Vagina (tissue), 2 donors: ENCODE results near the gene MAST4. TPM values are rescaled to one million over a fixed set of nuclear protein-coding genes. Genes with fewer than 3 reads are reported as not detected.

Experiments used
- DNase-seq, 2 donors: peaks; one replicate each; pipeline ENCODE4 v3.0.0-alpha.2; 2017; ENCODE audit errors: extremely low spot score in 2 of 2
- H3K27ac ChIP-seq: fragments of 200-600 bp; sonication (generic); one replicate; pipeline ENCODE4 v1.5.1; 2019
- H3K27me3 ChIP-seq: fragments of 200-600 bp; sonication (generic); one replicate; pipeline ENCODE4 v1.5.1; 2019
- H3K36me3 ChIP-seq, 2 donors: fragments of 200-600 bp; sonication (generic); one replicate each; pipeline ENCODE4 v1.5.1; 2017 to 2019
- H3K4me1 ChIP-seq: fragments of 200-600 bp; sonication (generic); one replicate; pipeline ENCODE4 v1.5.1; 2019
- H3K4me3 ChIP-seq, 2 donors: fragments of 200-600 bp; sonication (generic); 1 replicate in 1 of 2; 2 replicates in 1 of 2; pipeline ENCODE4 v1.5.1; 2016 to 2019
- H3K9me3 ChIP-seq: fragments of 200-600 bp; sonication (generic); one replicate; pipeline ENCODE4 v1.5.1; 2019
- CTCF ChIP-seq, 3 experiments: fragments of 450-650 bp in 2 of 3; fragments of 200-600 bp in 1 of 3; sonication (generic) in 1 of 3; IDR thresholded peaks; one replicate each; pipeline ENCODE4 v1.5.1; 2017 to 2019; ENCODE audit warnings: antibody characterized with exemption in 3 of 3, mild to moderate bottlenecking in 2 of 3, moderate library complexity in 2 of 3
- POLR2A ChIP-seq, 2 donors: fragments of 450-650 bp; IDR thresholded peaks; one replicate each; pipeline ENCODE4 v1.6.1; 2017; ENCODE audit warnings: antibody characterized with exemption in 2 of 2, mild to moderate bottlenecking in 2 of 2, moderate library complexity in 2 of 2
- POLR2AphosphoS5 ChIP-seq, 2 donors: sonication (generic); formaldehyde crosslinking; IDR thresholded peaks; one replicate each; pipeline ENCODE4 v1.9.0; 2017; ENCODE audit warnings: antibody characterized with exemption in 2 of 2, mild to moderate bottlenecking in 2 of 2, low read depth in 1 of 2; ENCODE audit not compliant: insufficient read depth in 1 of 2
- intact Hi-C: fragments of 100-400 bp; cut with DNase I; formaldehyde crosslinking; loops from one replicate; pipeline ENCODE4 v1.15.1; 2023
- total RNA-seq: library from RNA; depleted of rRNA; stranded (reverse); fragments of >200 nt; gene quantifications from one replicate; pipeline ENCODE4 v1.2.3, GENCODE V29; 2016

MAST4 gene
- total RNA-seq, 1 donor from 2014 or later = 85.9 TPM

DNA sequence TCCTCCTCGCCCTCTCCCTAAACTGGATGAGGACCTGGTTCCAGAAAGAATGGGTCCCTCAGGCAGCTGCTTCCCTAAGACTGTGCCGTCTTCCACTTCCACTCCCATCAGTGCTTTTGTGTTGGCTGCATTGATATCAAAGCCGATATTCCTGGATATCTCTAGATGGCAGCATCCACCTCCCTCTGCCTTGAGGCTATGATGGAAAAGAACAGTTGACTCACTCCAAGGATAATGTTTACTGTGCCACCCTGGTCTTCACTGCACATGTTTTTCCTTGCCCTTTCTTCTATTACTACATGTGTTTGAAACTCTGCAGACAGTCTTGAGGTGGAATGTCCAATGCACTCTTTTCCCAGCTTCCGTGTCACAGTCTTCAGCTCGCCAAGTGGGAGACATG lies 211.6 kb downstream of the MAST4 start:
- Histone ChIP-seq H3K27me3 (no peaks in the 10 kb centered on the region), H3K4me1 (no peaks in the 10 kb centered on the region), H3K4me3 (no peak overlapping the region), H3K27ac (no peak overlapping the region), H3K9me3 (no peaks in the 10 kb centered on the region), H3K36me3 (no peaks in the 10 kb centered on the region)
- no peak for TF ChIP-seq POLR2AphosphoS5 (IDR thresholded peaks at IDR 0.05; ENCODE audit: insufficient read depth in 1 of 2, low read depth in 1 of 2)
- TF ChIP-seq POLR2A (IDR thresholded peaks at IDR 0.05) = no peak
- no peak for TF ChIP-seq CTCF (IDR thresholded peaks at IDR 0.05)
- no peak for DNase-seq
- intact Hi-C loops = no loop called here

- Histone ChIP-seq H3K27me3 (no peaks in the 10 kb centered on the region), H3K9me3 (no peaks in the 10 kb centered on the region), H3K36me3 (no peaks in the 10 kb centered on the region), H3K4me1 (no peaks in the 10 kb centered on the region), H3K27ac (no peak overlapping the region), H3K4me3 (no peak overlapping the region)
- no peak for TF ChIP-seq POLR2AphosphoS5 (IDR thresholded peaks at IDR 0.05; ENCODE audit: insufficient read depth in 1 of 2, low read depth in 1 of 2)
- no peak for TF ChIP-seq POLR2A (IDR thresholded peaks at IDR 0.05)
- TF ChIP-seq CTCF (IDR thresholded peaks at IDR 0.05) = no peak
- intact Hi-C loops = no loop called here
- no peak for DNase-seq
Observed at GRCh38 chr5:66808663-66809062, 212.5 kb downstream of the MAST4 start.

- intact Hi-C loops = loop anchor here (10.0 kb wide), 1 partner anchor 335 kb away; no protein-coding TSS in a partner anchor
- H3K9me3 ChIP-seq = no peaks in the 10 kb centered on the region
- H3K36me3 ChIP-seq = no peaks in the 10 kb centered on the region
- H3K4me1 ChIP-seq = no peaks in the 10 kb centered on the region
- TF ChIP-seq POLR2AphosphoS5 (IDR thresholded peaks at IDR 0.05; ENCODE audit: insufficient read depth in 1 of 2, low read depth in 1 of 2) (no peak), CTCF (IDR thresholded peaks at IDR 0.05) (no peak), POLR2A (IDR thresholded peaks at IDR 0.05) (no peak)
- no peak overlapping the region for H3K27ac ChIP-seq
- H3K4me3 ChIP-seq = no peak overlapping the region
- H3K27me3 ChIP-seq = no peaks in the 10 kb centered on the region
- DNase-seq = no peak
Observed at GRCh38 chr5:66810151-66810550, 214.0 kb downstream of the MAST4 start.

GRCh38 chr5:66810848-66811261 lies 214.7 kb downstream of the MAST4 start:
- H3K4me1 ChIP-seq = no peaks in the 10 kb centered on the region
- no peaks in the 10 kb centered on the region for H3K36me3 ChIP-seq
- no peak for TF ChIP-seq POLR2A (IDR thresholded peaks at IDR 0.05)
- TF ChIP-seq CTCF (IDR thresholded peaks at IDR 0.05) = no peak
- no peak for DNase-seq
- no peak overlapping the region for H3K27ac ChIP-seq
- H3K9me3 ChIP-seq = no peaks in the 10 kb centered on the region
- intact Hi-C loops = loop anchor here (10.0 kb wide), 1 partner anchor 334 kb away; no protein-coding TSS in a partner anchor
- H3K4me3 ChIP-seq = no peak overlapping the region
- H3K27me3 ChIP-seq = no peaks in the 10 kb centered on the region

DNA sequence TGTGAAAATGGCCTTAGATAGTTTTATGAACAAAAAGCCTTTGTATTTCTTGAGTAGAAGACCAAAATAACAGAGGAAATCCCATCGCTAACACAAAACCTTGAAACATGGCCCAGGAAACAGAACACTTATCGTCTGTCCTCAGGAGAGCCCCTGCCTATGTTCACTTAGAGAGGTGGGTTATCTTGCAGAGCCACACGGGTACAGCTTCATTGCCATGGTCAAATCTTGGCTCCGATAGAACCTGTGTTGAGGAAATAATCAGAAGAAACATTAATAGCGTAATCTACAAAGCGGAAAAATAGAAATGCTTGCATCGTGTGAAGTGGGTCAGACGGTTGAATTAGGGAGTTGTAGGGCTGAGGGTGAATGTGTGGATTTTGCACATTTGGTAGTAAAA lies 216.1 kb downstream of the MAST4 start:
- Histone ChIP-seq H3K36me3 (no peaks in the 10 kb centered on the region), H3K4me3 (no peak overlapping the region), H3K27me3 (no peaks in the 10 kb centered on the region), H3K4me1 (no peaks in the 10 kb centered on the region), H3K9me3 (no peaks in the 10 kb centered on the region), H3K27ac (no peak overlapping the region)
- DNase-seq = no peak
- TF ChIP-seq POLR2A (IDR thresholded peaks at IDR 0.05) (no peak), POLR2AphosphoS5 (IDR thresholded peaks at IDR 0.05; ENCODE audit: insufficient read depth in 1 of 2, low read depth in 1 of 2) (no peak), CTCF (IDR thresholded peaks at IDR 0.05) (no peak)
- intact Hi-C loops = loop anchor here (10.0 kb wide), 1 partner anchor 333 kb away; no protein-coding TSS in a partner anchor
